ENCODE data around the gene THUMPD1. TPM values are rescaled to one million over a fixed set of nuclear protein-coding genes. Genes with fewer than 3 reads are reported as not detected.

Gene THUMPD1
- total RNA-seq, 4 donors from 2014 or later, result 36.9 to 65.1 (median 55.2) TPM

DNA sequence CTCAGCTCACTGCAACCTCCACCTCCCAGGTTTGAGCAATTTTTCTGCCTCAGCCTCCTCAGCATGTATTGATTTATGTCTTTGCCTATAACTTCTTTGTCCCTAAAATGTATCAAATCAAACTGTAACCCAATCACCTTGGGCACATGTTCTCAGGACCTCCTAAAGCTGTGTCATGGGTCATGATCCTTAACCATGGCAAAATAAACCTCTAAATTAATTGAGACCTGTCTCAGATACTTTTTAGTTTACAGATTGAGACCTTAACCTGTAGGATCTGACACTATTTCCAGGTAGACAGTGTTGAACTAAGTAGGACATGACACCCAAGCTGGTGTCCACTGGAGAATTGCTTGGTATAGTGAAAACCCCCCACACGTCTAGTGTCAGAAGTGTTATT, 19.6 kb upstream of the THUMPD1 start:
- TF ChIP-seq, protein P1, sequence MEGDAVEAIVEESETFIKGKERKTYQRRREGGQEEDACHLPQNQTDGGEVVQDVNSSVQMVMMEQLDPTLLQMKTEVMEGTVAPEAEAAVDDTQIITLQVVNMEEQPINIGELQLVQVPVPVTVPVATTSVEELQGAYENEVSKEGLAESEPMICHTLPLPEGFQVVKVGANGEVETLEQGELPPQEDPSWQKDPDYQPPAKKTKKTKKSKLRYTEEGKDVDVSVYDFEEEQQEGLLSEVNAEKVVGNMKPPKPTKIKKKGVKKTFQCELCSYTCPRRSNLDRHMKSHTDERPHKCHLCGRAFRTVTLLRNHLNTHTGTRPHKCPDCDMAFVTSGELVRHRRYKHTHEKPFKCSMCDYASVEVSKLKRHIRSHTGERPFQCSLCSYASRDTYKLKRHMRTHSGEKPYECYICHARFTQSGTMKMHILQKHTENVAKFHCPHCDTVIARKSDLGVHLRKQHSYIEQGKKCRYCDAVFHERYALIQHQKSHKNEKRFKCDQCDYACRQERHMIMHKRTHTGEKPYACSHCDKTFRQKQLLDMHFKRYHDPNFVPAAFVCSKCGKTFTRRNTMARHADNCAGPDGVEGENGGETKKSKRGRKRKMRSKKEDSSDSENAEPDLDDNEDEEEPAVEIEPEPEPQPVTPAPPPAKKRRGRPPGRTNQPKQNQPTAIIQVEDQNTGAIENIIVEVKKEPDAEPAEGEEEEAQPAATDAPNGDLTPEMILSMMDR (IDR thresholded peaks at IDR 0.05; ENCODE audit: low read depth), result no peak

DNA sequence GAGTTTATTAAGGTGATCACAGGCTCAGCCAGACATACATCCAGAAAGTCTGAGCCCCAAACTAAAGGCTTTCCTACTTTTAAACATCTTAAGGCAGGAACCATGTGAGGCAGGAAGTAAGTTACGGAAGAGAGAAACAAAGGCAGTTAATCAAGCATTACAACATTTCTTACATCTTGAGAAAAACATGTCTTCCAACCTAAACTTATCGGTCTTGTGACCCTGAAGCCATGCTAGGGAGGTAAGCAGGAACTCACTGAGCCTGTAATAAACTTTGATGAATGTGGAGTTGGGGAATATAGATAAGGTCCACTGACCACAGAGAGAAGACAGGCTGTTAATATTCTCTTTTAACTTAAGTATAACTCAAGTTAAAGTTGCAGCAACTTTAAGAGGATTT, 18.7 kb upstream of the THUMPD1 start:
- TF ChIP-seq, protein P1 (IDR thresholded peaks at IDR 0.05; ENCODE audit: low read depth), result no peak

DNA sequence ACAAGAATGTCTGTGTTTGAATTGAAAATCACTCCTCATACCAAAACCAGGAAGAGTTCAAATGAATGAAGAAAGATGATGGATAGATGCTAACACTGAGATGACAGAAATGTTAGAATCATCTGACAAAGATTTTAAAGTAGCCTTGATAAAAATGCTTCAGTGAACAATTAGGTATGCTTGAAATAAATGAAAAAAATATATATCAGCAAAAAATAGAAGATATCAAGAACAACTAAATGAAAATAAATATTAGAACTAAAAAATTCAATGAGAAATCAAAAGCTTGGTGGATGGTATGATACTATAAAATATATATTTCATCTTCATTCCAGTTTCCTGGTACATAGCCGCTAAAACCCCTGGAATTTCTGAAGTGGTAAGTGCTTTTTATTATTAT, 13.6 kb upstream of the THUMPD1 start:
- TF ChIP-seq, protein P1 (IDR thresholded peaks at IDR 0.05; ENCODE audit: low read depth), result no peak

DNA sequence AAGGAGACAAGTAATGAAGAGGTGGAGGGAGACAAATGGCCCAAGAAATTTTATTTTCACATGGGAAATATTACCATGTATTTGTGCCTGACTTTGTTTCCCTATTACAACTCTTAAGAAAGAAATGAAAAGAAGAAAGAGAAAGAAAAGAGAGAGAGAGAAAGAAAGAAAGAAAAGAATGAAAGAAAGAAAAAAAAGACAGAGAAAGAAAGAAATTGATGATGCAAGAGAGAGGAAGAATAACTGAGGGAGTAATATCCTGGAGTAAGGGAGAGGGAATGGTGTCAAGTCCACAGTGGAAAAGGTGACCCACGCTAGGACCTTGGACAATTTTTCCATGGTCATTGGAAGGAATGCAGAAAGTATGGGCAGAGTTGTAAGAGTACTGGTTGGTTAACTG, 12.1 kb upstream of the THUMPD1 start:
- TF ChIP-seq, protein P1 (IDR thresholded peaks at IDR 0.05; ENCODE audit: low read depth), result no peak

DNA sequence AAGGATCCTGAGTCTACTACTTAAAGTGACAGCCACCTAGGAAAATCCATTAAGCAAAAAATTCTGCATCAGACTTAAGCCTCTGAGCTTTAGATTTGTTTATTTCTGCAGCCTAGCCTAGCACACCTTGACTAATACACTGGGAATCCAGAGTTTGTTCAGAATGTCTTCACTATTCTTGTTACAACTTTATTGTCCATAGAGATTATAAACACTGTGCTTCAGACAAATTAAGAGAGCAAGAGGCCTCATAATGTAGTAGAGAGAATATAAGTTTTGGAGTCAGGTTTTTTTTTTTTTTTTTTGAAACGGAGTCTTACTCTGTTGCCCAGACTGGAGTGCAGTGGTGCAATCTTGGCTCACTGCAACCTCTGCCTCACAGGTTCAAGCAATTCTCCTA, 8.9 kb upstream of the THUMPD1 start:
- TF ChIP-seq, protein P1 (IDR thresholded peaks at IDR 0.05; ENCODE audit: low read depth), result no peak

DNA sequence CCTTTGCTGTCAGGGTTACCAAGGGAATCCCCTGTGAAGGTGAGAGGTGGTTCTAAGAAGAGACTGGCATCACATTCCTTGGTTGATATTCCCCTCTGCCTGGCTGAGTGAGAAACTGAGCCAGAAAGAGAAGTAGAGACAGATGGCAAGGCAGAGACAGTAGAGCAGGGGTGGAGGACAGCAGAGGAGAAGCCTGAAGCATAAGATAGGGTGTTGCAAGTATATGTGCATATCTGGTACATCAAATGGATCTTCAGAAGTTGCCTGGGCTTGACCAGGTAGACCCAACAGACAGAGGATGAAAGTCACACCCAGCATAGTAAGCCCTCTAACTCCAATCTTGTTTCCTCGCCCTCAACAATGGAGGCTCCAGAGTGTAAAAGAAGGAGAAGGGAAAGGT, 7.9 kb upstream of the THUMPD1 start:
- TF ChIP-seq, protein P1 (IDR thresholded peaks at IDR 0.05; ENCODE audit: low read depth), result no peak

DNA sequence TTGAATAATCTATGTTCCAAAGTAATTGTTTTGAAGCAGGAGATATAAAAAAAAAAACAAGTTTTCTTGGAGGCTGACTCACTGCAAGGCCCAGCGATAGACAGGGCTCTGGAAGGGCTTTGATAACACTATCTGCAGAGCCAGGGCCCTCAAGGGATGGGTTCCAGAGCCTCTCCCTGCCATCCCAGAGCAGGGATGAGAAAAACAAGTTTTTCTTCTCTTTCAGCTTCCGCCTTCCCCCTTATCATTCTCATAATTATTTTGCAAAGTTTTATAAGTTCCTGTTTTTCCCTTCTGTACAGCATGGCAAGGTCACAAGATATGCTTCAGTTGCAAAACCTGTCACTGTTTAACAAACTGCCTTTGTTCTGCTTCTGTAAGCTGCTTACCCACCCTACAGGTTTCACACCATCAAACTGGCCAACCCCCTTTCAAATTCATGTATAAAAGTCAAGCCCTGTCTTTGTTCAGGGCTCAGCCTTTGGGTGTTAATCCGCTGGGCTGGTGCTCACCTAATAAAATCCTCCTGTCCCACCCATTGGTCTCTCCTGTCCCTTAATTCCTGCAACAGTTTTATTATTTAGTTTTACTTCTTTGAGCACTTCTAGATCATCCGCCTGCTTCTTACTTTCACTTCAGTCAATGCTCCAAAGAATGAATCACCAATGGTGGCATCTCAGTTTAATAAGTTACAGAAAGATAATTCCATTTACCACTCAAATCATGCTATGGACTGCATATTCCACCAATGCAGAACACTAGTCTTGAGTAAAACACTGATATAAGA, 5.6 kb upstream of the THUMPD1 start:
- TF ChIP-seq, protein P1 (IDR thresholded peaks at IDR 0.05; ENCODE audit: low read depth), result no peak
